AG09309 (cell line): Measurements from ENCODE around the gene GOLGA8B.
"Not testable (repeated sequence)": the region's sequence is repeated elsewhere in the genome, so short reads cannot be mapped to it uniquely, and the experiment has no call there.

ENCODE experiments used
- DNase-seq: peaks from one replicate; pipeline ENCODE4 v3.0.0-alpha.2; 2010; ENCODE audit warnings: low read depth
- H3K4me3 ChIP-seq: 2 replicates; pipeline ENCODE4 v1.5.1; 2011; ENCODE audit warnings: mild to moderate bottlenecking, low read depth, low read length, moderate library complexity; ENCODE audit not compliant: control insufficient read depth
- TF ChIP-seq, protein P1 (sequence below): IDR thresholded peaks from 2 replicates; pipeline ENCODE4 v1.5.1; 2011; ENCODE audit warnings: mild to moderate bottlenecking, low read depth, low read length, inconsistent platforms; ENCODE audit not compliant: insufficient read depth, control insufficient read depth; ENCODE audit errors: missing control alignments

GOLGA8B gene, protein sequence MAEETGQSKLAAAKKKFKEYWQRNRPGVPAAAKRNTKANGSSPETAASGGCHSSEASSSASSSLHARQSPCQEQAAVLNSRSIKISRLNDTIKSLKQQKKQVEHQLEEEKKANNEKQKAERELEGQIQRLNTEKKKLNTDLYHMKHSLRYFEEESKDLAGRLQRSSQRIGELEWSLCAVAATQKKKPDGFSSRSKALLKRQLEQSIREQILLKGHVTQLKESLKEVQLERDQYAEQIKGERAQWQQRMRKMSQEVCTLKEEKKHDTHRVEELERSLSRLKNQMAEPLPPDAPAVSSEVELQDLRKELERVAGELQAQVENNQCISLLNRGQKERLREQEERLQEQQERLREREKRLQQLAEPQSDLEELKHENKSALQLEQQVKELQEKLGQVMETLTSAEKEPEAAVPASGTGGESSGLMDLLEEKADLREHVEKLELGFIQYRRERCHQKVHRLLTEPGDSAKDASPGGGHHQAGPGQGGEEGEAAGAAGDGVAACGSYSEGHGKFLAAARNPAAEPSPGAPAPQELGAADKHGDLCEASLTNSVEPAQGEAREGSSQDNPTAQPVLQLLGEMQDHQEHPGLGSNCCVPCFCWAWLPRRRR

DNA sequence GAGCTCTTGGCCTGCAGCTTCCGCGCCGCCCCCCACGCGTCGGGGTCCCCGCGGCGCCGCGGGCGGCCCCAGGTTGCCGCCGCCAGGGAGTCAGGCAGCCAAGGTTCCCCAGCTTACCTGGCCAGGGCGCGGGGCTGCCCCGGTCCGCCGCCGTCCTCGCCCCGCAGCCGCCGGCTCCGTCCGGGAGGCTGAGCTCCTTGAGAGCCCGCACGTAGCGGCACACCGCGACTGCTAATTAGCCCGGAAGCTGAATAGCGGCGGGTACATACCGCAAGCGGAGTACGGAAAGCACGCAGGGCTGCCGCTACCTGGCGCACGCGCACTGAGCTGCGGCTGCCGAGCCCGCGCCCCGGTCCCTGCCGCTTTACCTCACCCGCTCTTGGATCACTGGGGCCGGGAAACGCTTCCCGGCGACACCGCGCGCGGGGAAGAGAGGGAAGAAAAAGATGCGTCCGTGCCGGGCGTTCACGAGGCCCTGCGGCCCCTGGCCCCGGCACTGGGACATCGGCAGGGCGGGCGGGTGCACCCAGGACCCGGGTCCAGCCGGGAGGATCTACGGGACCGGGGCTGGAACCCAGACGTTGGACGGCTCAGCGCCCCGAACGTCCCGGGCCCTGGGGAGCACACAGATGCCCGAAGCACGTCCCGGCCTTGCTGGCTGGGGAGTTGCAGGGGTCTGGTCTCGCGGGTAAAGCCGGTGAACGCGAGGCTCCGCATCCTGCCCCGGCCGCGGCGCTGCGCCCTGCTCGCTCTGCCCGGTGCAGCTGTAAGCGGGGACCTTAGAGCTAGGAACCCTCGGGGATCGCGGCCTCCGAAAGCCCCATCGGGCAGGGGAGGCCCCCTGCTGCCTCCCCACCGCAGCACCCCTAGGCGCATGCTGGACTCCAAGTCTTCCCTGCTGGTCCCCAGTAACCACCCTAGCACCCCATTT is at the start of gene GOLGA8B:
Gene GOLGA8B (minus strand): TSS at position 253 of the 931 bp plus-strand sequence. CDS start 47,739 bp downstream, outside the sequence.
- H3K4me3 ChIP-seq = peak within 1 kb of the TSS; percentile 79
- TF ChIP-seq, protein P1, sequence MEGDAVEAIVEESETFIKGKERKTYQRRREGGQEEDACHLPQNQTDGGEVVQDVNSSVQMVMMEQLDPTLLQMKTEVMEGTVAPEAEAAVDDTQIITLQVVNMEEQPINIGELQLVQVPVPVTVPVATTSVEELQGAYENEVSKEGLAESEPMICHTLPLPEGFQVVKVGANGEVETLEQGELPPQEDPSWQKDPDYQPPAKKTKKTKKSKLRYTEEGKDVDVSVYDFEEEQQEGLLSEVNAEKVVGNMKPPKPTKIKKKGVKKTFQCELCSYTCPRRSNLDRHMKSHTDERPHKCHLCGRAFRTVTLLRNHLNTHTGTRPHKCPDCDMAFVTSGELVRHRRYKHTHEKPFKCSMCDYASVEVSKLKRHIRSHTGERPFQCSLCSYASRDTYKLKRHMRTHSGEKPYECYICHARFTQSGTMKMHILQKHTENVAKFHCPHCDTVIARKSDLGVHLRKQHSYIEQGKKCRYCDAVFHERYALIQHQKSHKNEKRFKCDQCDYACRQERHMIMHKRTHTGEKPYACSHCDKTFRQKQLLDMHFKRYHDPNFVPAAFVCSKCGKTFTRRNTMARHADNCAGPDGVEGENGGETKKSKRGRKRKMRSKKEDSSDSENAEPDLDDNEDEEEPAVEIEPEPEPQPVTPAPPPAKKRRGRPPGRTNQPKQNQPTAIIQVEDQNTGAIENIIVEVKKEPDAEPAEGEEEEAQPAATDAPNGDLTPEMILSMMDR = no peak
- no peak for DNase-seq

DNA sequence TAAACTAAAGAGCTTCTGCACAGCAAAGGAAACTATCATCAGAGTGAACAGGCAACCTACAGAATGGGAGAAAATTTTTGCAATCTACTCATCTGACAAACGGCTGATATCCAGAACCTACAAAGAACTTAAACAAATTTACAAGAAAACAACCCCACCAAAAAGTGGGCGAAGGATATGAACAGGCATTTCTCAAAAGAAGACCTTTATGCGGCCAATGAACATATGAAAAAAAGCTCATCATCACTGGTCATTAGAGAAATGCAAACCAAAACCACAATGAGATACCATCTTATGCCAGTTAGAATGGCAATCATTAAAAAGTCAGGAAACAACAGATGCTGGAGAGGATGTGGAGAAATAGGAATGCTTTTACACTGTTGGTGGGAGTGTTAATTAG is 49.7 kb upstream of the GOLGA8B start:
- not testable (repeated sequence) for DNase-seq, H3K4me3 ChIP-seq

- DNase-seq = no peak
- no peak overlapping the region for H3K4me3 ChIP-seq
- TF ChIP-seq, protein P1 = no peak
These were observed 45.2 kb upstream of the GOLGA8B start for GRCh38 chr15:34628577-34629152.

GRCh38 chr15:34625007-34625406 is 41.6 kb upstream of the GOLGA8B start:
- no peak overlapping the region for H3K4me3 ChIP-seq
- TF ChIP-seq, protein P1 = no peak
- no peak for DNase-seq

- TF ChIP-seq, protein P1 = peak; percentile 40
- DNase-seq = no peak
- H3K4me3 ChIP-seq = no peak overlapping the region
These were observed 38.2 kb upstream of the GOLGA8B start for GRCh38 chr15:34621675-34622074.

GRCh38 chr15:34620814-34621213 is 37.4 kb upstream of the GOLGA8B start:
- DNase-seq = no peak
- TF ChIP-seq, protein P1 = no peak
- H3K4me3 ChIP-seq = no peak overlapping the region

- H3K4me3 ChIP-seq = no peak overlapping the region
- TF ChIP-seq, protein P1 = no peak
- no peak for DNase-seq
These were observed 36.7 kb upstream of the GOLGA8B start for GRCh38 chr15:34620142-34620541.
